ENCODE measurements around the gene C10orf90. TPM values are rescaled to one million over a fixed set of nuclear protein-coding genes. Genes with fewer than 3 reads are reported as not detected.

The C10orf90 gene
- total RNA-seq, 1 donor from 2014 or later, result 0.72 TPM

DNA sequence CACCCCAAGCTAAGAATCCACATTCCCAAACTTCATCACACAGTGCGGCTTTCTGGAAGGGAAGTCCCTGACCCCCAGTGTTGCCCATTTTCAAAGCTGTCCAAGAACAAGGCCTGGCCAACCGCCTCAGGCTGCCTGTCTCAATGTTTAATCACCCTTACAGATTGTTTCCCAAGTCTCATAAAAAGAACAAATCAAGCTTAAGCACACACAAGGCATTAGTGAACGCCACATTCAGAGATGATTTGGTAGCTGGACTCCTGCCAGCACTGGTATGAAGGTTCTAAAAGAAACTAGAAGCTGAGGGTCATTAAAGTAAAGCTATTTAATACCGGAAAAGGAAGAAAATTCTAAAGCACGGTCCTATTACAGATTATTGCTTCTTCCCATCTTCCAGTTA is 35.6 kb downstream of the C10orf90 start:
- DNase-seq (ENCODE audit: low read depth), result no peak

DNA sequence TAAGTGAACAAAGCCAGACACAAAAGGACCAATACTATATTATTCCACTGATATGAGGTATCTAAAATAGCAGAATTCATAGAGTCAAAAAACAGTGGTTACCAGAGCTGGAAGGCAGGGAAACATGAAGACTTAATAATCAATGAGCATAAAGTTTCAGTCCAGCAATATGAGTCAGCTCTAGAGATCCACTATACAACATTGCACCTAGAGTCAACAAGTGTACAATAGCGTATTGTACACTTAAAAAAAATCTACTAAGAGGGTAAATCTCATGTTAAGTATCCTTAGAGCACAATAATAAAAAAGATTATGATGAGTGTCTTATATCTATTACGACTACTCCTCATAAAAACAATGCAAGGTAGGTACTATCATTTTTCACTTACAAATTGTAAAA is 36.1 kb downstream of the C10orf90 start:
- no peak for DNase-seq (ENCODE audit: low read depth)

DNA sequence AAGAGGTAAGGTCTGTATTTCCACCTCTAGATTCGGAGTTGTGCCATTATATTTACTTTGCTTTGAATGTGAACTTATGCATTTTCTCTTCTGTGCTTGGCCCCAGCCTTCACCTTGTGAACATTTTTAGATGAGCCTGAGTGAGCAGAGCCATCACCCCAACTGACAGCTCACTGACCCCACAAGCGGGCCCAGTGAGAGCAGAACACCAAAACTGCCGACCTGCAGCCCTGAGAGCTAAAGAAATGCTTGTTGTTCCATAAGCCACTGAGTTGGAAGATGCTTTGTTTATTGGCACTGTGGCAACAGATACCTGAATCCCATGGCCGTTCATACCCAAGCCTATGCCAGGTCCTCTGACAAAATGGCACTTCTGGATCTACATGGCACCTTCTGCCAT is 37.8 kb downstream of the C10orf90 start:
- DNase-seq (ENCODE audit: low read depth), result no peak

DNA sequence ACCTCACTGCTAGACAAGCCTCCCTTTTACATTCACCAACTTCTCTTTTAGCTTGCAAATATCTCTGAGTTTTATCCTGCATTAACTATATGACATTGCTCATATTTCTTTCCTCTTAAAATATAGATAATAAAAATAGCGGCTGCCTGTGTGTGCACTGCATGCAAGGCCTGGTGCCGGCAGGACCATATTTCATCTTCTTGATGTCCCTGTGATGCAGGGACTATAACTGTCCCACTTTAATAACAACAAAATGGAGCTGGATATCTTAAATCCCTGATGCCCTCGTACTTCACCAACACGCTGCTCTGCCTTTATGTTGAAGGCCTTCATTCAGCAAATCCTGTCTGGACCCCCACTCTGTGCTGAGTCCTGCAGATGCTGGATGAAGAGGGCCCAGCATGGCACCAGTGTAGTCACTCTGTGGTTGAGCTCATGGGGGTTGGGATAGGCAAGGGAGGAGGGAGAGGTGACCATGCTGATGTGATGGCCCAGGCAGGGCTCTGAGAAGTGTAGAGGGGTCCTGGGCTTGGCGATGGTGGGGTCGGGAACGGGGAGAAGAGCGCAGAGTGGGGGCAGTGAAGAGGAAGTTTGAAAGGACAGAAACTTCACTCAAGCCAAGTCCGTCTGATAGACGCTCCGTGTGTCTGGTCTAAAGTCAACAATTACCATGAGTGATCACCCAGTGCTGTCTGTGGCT is 40.4 kb downstream of the C10orf90 start:
- DNase-seq (ENCODE audit: low read depth), result no peak

DNA sequence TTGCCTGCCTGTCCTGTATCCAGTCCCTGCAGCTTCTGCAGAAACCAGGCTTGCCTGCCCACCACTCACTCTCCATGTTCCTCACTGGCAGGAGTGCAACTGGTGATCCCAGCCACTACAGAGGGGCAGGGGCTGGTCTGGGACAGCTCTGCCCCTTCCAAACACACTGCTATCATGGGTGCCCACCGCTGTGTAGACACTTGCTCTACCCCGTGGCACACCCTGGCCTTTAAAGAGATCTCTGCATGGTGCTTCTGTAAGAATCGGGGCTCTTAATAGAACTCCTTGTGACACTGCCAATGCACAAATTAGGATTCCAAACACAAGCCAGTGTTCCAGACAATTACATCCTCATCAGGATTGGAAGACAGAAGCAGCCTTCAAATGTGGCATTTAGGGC is 41.7 kb downstream of the C10orf90 start:
- no peak for DNase-seq (ENCODE audit: low read depth)

DNA sequence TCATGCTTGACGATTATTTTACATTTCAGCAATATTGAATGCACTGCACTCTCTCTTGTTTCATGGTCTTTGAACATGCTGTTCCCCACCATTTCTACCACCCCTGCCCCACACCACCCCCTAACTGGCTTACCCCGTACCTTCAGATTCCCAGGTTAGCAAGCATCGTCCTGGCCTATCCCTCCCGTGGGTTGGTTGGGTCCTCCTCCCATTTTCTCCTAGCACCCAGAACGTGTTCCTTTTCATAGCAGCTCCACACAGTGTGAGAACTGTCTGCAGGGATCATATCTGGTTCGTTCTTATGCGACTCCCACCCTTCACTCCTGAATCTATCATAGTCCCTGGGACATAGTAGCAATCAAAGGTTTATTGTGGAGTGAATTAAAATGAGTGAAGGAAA is 48.6 kb downstream of the C10orf90 start:
- no peak for DNase-seq (ENCODE audit: low read depth)

DNA sequence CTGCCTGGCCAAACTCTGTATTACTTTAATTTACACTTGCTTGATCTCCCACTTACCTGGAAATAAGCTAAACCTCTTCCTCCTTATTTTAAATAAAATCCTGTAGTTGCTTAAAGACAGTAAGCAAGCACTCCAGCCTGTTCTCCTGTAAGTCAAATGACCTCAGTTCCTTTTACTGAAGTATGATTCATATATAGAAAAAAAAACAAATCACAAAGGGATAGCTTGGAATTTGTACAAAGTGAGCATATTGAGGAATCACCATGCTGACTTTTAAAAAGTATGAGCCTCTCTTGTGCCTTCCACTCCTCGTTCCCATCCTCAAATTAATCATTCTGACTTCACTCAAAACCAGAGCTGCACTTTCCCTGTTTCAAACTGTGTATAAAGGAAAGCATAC is 52.0 kb downstream of the C10orf90 start:
- DNase-seq (ENCODE audit: low read depth), result no peak

DNA sequence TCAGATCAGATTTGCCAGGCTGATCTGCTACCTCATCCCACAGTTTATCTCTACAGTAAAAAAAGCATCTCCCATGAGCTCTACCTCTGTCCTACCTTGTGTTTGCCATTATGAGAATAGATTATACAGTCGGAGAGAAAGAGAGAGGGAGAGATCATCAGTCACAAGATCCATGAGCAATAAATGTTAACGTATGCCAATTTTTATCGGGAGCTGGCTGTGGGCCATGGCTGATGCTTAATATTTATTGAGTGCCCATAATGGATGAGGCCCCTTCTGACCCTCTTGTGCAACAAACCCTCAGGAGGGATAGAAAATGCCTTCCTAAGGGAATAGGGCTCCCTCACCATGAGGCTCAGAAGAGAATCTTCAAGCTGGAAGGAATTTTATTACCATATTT is 52.8 kb downstream of the C10orf90 start:
- no peak for DNase-seq (ENCODE audit: low read depth)

DNA sequence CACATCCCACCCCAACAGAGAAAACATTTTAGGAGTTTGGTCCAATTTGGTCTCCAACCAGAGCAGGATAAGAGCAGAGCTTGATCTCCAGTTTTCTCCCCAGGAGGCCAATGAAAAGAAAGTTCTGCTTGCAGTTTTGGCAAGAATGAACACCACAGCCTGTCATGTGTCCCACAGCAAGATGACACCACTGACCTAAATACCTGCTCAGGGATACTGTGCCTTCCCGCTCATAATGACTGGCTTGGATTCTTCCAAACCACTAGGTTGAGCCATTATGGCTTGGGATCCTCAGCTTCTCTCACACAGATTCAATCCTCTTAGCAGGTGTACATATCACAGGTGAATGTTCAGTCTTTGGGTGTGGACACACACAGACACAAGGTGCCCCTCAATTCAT is 53.3 kb downstream of the C10orf90 start:
- DNase-seq (ENCODE audit: low read depth), result no peak

DNA sequence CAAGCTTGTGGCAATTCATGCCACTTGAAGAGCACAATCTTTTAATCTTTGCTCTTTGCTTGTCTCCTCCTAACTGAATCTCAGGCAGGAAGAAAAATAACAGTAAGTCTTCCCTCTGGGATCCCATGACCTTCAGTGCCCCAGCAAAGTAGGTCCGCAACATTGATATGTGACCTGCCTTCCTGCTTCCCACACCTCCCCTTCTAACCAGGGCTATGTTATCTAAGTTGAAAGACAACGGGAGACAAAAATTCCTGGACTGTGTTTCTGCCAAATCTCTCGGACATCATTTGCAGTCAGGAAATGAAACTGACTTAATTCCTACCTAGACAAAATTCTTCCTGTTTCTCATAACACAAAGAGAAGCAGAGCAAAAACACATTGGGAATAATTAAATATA is 53.8 kb downstream of the C10orf90 start:
- no peak for DNase-seq (ENCODE audit: low read depth)

DNA sequence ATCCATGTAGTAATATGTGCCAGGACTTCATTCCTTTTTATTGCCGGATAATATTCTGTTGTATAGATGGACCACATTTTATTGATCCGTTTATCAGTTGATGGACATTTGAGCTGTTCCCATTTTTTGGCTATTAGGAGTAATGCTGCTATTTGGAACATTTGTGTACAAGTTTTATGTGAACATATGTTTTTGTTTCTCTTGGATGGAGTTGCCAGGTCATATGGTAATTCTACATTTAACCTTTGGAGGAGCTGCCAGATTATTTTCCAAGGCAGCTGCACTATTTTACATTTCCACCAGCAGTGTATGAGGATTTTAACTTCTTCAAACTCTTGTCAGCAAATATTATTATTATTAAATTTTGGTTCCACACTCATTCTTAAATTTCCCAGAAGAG is 59.2 kb downstream of the C10orf90 start:
- DNase-seq (ENCODE audit: low read depth), result no peak

DNA sequence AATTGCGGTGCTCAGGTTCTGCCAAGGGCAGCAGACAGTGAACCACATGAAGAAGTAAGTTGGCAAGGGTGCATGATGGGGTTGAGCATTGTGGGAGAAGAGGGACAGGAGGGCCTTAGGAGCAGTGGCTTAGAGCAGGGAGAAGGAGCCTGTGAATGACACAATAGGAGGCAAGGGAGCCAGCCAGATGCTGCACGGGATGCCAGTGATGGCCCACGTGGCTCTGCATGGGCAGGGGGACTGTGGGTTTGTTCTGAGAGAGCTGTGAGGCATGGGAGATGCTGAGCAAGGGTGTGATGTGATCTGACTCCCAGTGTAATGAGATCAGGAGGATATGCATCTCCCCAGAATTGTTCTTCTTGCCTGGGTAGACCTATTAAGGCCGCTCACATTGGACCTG is 60.9 kb downstream of the C10orf90 start:
- no peak for DNase-seq (ENCODE audit: low read depth)

DNA sequence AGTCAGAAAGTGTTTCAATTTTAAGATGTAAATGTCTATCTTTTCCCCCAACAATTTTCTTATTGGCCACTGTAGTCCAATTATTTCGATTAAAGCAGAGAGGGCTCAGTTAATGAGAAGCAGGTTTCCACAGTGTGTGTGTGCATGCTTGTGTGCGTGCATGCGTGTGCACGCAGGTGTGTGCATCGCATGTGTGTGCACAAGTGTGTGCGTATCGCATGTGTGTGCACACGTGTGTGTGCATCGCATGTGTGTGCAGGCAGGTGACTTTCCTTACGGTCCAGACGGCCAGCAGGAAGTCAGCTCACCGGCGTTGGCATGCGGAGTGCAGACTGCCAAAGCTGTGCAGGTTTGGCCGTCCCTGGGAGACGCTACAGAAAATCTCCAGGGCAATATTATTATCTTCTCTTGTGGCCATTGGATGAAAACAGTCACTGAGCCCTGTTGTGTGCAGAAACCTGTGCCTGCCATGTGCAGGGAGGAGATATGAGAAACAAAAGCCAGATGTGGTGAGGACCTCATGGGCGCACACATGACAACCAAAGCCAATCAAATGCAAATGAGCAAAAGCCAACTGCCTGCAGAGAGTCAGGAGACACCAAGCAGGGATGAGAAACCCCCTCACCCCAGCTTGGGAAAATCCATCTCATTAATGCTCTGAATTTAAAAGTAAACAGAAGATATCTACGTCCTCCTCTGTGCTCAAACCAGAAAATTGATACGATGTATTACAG is 70.4 kb downstream of the C10orf90 start:
- no peak for DNase-seq (ENCODE audit: low read depth)

DNA sequence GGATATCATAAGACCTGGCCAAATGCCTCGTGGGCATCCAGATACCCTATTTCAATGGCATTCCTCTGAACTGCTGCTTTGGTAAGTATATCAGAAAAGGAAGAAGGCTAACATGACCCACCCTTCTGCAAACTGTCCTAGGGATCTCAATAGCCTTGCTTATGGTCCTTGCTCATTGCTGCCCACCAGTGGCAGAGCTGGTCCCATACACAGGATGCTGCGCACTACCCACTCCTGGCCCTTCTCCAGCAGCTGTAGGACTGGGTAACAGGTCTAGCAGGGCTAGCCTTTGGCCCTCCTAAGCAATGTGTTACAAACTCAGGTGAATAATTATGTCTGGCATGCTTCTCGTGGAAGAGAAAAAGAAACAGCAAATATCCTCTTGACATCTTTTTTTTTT is 72.5 kb downstream of the C10orf90 start:
- peak; percentile 53 for DNase-seq (ENCODE audit: low read depth)

DNA sequence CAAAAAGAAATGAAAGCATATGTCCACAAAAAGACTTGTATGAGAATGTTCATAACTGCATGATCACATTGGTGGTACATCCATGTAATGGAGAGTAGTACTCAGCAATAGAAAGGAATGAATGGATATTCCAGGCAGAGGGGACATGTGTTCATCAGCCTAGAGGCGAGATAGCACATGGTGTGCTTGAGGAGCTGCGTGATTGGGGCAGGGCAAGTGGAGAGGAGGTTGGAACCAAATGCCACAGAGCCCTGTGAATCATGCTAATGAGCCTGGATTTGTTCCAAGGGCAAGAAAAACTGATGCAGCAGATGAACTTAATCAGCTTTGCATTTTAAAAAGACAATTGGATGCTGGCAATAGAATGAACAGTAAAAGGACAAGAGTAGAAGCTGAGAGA is 73.3 kb downstream of the C10orf90 start:
- DNase-seq (ENCODE audit: low read depth), result peak; percentile 9

DNA sequence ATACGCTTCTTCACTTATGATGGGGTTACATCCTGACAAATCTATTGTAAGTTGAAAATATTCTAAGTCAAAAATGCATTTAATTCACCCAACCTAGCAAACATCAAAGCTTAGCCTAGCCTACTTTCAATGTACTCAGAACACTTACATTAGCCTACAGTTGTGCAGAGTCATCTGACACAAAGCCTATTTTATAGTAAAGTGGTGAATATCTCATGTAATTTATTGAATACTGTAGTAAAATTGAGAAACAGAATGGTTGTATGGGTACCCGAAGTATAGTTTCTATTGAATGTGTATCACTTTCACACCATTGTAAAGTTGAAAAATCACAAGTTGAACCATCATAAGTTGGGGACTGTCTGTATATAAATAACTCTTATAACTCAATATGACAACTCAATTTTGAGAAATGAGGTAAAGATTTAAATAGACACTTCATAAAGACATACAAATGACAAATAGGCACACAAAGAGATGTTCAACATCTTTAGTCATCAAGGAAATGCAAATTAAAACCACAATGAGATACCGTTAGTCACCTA is 73.9 kb downstream of the C10orf90 start:
- DNase-seq (ENCODE audit: low read depth), result no peak

DNA sequence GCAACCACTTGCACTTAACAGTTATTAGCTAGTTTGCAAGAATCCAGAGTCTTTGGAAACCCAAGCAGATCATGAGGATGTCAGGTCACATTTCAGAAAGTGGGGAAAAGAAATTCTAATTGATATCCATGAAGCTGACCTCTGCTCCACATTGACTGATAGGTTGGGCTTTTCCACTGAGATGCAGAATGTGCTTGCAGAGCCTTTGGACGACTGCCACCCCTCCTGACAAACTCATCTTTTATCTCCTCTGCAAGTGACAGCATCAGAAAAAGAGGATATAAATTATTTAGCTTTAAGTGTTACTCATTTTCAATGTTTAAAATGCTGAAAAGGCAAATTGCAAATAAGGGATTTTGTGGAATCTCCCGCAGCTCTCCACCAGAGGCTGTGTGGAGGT is 75.3 kb downstream of the C10orf90 start:
- DNase-seq (ENCODE audit: low read depth), result no peak

DNA sequence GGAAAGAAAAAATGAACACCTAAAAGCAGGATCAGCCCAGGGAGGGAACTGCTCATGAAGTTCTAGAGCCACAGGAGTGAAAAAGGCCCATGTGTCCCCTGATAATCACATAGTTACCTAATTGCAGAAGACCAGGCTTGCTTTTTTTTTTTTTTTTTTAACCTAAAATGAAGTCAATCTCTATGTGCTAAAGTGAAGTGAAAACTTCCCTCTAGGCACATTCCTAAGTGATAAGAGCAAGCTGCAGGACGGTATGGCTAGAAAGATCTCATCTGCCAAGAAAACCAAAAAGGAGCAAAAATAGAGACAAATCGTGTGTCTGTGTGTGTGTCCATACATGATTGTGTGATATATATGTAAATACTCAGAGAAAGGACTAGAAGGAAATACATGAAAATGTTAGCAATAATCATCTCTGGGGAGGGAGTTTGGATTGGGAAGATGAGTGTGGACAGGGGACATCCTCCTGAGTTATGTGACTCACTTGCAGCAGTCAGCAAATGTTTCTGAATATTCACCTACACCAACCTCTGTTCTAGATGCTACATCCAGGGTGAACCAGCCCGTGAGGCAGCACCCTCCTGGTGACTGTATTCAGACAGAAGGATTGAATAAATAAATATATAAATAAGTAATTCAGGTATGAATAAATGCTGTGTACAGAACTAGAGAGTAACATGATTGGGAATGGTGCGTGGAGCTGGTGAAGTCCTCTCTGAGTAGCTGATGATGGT is 76.4 kb downstream of the C10orf90 start:
- no peak for DNase-seq (ENCODE audit: low read depth)

DNA sequence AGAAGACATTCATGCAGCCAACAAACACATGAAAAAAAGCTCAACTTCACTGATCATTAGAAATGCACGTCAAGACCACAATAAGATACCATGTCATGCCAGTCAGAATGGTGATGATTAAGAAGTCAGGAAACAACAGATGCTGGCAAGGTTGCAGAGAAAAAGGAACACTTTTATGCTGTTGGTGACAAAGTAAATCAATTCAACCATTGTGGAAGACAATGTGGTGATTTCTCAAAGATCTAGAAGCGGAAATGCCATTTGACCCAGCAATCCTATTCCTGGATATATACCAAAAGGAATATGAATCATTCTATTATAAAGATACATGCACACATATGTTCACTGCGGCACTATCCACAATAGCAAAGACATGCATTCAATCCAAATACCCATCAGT is 77.6 kb downstream of the C10orf90 start:
- no peak for DNase-seq (ENCODE audit: low read depth)

DNA sequence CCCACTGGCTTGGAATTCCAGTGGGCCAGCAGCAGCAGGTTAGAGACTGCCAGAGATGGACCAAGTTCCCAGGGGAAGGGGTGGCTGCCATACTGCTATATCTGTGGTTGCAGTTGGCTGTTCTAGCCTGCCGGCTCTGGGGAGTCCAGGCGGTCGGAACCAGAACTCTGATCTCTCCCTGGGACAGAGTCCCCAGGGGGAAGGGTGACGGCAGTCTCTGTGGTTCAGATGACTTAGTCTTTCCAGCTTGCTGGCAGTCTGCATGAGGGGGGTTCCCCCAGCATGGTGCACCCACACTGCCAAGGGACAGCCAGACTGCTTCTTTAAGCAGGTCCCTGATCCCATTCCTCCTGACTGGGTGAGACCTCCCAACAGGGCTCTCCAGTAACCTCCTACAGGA is 82.5 kb downstream of the C10orf90 start:
- DNase-seq (ENCODE audit: low read depth), result no peak

DNA sequence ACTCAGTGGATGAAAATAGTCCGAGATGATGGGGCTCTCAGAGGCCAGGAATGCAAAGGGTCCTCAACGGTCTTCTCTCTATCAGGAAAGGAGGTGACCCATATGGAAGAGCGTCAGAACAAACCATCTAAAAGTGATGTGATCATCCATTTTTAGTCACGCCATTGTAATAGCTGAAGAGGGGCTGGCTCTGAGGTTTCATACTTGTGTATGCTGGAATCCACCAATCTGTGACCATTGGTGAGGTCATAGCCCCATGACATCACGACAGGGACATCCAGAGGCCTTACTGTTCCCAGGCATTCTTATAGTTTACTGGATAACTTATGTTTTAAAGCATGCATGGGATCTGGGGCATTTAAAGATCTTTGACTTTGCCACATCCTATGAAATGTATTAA is 83.6 kb downstream of the C10orf90 start:
- no peak for DNase-seq (ENCODE audit: low read depth)

DNA sequence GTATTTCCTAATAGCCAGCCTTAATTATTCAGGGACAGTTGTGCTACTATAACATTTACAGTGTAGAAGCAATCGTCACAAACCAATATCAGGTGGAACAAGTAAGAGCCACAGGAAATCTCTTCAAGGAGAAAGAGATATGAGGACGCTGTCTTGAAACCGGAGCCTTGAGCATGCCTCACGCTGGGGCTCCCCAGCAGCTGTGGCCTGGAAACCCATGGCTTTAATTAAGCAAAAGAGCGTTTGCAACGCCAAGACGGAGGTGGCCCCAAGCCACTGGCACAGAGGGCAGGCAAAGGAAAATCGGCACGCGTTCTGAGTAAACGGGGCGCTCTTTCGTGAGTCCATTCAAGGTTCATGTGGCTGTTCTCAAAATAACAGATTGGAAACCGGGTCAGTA is 84.4 kb downstream of the C10orf90 start:
- DNase-seq (ENCODE audit: low read depth), result no peak

Measured in myocyte (in vitro differentiated cells).